Fibroblast of villous mesenchyme (primary cell): ENCODE measurements around the gene TMED4. TPM values are rescaled to one million over a fixed set of nuclear protein-coding genes. Genes with fewer than 3 reads are reported as not detected.

Experiments used
- DNase-seq: peaks from one replicate; pipeline ENCODE4 v3.0.0-alpha.2; 2010; ENCODE audit warnings: low read depth
- H3K4me3 ChIP-seq: 2 replicates; pipeline ENCODE4 v1.5.1; 2011; ENCODE audit warnings: low read depth, mild to moderate bottlenecking, low read length
- CTCF ChIP-seq: IDR thresholded peaks from 2 replicates; pipeline ENCODE4 v1.5.1; 2012; ENCODE audit warnings: low read depth, mild to moderate bottlenecking, low read length; ENCODE audit not compliant: insufficient read depth
- total RNA-seq: library from RNA; depleted of rRNA; stranded (reverse); fragments of >200 nt; gene quantifications from 2 replicates; pipeline ENCODE4 v1.2.3, GENCODE V29; 2012

The TMED4 gene
- total RNA-seq, 1 donor, result 84.2 TPM

GRCh38 chr7:44625526-44626471 lies 43.8 kb upstream of the TMED4 start:
- TF ChIP-seq CTCF, result no peak
- DNase-seq, result no peak
- no peak overlapping the region for H3K4me3 ChIP-seq

DNA sequence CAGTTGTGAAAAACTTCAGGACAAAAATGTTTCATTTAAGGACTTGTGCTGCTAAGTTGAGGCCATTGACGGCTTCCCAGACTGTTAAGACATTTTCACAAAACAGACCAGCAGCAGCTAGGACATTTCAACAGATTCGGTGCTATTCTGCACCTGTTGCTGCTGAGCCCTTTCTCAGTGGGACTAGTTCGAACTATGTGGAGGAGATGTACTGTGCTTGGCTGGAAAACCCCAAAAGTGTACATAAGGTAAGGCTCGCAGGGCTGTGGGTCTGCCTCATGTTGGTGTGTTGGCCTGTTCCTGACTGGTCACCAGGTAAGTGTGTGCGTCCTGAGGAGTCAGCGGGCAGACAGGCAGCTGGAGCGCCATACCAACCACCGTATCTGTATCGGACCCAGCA lies 42.3 kb upstream of the TMED4 start:
- no peak for TF ChIP-seq CTCF

DNA sequence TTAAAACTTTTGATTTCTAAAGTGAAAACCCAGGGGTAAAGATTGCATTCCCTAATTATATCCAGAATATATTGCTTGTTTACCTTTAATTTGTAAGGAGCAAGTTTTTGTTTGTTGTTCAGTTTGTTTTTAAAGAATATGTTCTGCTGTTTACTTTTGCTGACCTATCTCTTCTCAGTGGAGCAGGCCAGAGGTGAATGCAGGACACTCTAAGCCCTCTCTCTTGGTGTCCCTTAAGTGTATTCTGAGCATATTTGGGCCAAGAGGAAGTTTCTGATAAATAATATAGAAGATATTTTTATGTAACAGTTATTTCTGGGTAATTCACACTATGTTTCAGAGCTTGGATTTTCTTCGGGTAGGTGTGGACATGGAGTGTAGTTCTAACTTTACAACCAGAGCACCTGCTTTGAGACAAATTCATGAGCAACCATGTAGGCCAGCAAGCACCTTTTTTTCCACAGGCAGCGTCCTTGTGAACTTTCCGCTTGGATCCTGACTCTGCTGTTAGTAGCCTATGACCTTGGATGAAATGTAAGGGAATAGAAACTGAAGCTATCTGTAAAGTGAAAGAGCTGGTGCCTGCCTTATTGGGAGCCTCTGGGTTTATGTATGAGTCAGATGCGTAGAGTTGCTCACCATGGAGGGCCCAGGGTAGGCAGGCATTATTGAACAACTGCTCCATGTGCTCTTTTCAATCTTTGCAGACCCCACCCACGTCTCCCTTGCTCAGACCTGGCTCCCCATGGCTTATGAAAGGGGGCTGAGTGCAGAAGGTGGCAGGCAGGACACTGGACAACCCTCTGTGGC lies 40.5 kb upstream of the TMED4 start:
- H3K4me3 ChIP-seq, result no peak overlapping the region
- peak; percentile 58 for DNase-seq
- no peak for TF ChIP-seq CTCF

More for the DNA sequence above, 42.3 kb upstream of the TMED4 start:
- no peak for DNase-seq
- no peak overlapping the region for H3K4me3 ChIP-seq

DNA sequence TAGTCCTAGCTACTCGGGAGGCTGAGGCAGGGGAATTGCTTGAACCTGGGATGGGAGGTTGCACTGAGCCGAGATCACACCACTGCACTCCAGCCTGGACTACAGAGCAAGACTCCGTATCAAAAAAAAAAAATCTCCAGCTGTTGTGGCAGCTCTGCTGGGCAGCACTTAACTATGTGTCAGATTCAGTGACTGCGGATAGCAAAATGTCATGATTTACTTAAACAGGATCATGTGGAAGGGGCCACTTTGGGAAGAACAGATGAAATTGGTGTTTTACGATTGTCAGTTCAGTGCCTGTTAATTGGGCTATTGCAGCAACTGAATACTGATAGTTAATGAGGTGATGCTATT lies 39.7 kb upstream of the TMED4 start:
- H3K4me3 ChIP-seq, result no peak overlapping the region
- no peak for DNase-seq
- TF ChIP-seq CTCF, result no peak

DNA sequence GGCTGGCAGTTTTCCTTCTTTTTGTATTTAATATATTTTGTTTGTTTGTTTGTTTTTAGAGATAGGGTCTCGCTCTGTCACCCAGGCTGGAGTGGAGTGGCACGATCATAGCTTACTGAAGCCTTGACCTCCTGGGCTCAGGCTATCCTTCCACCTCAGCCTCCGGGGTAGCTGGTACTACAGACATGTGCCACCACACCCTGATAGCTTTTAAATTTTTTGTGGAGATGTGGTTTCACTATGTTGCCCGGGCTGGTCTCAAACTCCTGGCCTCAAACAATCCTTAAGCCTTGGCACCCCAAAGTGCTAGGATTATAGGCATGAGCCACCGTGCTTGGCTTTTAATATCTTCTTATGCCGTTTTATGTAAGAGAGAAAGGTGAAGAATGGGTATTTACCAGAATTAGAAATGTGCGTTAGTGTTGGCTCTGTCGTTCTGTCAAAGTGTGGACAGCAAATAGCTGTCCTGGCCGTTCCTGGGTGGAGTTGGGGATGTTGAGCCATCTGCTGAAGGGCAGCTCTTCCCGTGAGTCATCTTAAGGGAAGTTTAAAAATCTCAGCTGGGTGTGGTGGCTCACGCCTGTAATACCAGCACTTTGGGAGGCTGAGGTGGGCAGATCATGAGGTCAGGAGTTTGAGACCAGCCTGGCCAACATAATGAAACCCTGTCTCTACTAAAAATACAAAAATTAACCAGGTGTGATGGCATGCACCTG lies 39.2 kb upstream of the TMED4 start:
- no peak for TF ChIP-seq CTCF
- H3K4me3 ChIP-seq, result no peak overlapping the region
- peak; percentile 69 for DNase-seq

DNA sequence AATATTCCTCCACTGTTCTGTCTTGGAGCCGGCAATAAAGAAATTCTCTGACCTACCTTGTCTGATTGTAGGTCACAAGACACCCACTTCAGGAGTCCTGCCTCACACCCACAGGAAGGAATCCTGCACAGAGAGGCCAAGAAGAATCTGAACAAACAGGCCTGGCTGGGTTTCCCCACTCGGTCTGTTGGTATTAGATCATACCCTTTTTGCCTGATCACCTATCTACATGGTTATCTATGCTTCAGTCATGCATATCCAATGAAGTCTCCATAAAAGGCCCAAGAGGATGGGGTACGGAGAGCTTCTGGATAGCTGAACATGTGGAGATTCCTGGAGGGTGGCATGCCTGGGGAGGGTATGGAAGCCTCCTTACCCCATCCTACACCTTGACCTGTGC lies 36.7 kb upstream of the TMED4 start:
- TF ChIP-seq CTCF, result no peak
- DNase-seq, result no peak
- H3K4me3 ChIP-seq, result no peak overlapping the region
